Stimulated activated CD4-positive, alpha-beta T cell treated with anti-CD3 and anti-CD28 coated beads, Interleukin-15, amount 100 ng/mL, for 24 hours (primary cell): Measurements from ENCODE around the gene C18orf63.
"Not testable (repeated sequence)": the region's sequence is repeated elsewhere in the genome, so short reads cannot be mapped to it uniquely, and the experiment has no call there.

Experiments
- DNase-seq: peaks from one replicate; pipeline ENCODE4 v3.0.0-alpha.2; 2020

The C18orf63 gene

GRCh38 chr18:74315464-74316256 is at the start of gene C18orf63:
Gene C18orf63, plus strand, starts transcription at chr18:74315839. Its CDS starts 2,027 bp downstream, at chr18:74317866.
- DNase-seq, result no peak

GRCh38 chr18:74266161-74266560 is 49.5 kb upstream of the C18orf63 start:
- no peak for DNase-seq

GRCh38 chr18:74268175-74268574 is 47.5 kb upstream of the C18orf63 start:
- DNase-seq, result no peak

- no peak for DNase-seq
These were observed 46.6 kb upstream of the C18orf63 start for GRCh38 chr18:74268933-74269620.

- DNase-seq, result no peak
These were observed 44.0 kb upstream of the C18orf63 start for GRCh38 chr18:74271635-74272034.

- no peak for DNase-seq
These were observed 42.2 kb upstream of the C18orf63 start for GRCh38 chr18:74273394-74273793.

- DNase-seq, result no peak
These were observed 40.9 kb upstream of the C18orf63 start for GRCh38 chr18:74274700-74275099.

- no peak for DNase-seq
These were observed 39.9 kb upstream of the C18orf63 start for GRCh38 chr18:74275736-74276135.

- DNase-seq, result no peak
These were observed 39.0 kb upstream of the C18orf63 start for GRCh38 chr18:74276609-74277008.

- DNase-seq, result no peak
These were observed 38.3 kb upstream of the C18orf63 start for GRCh38 chr18:74277296-74277695.

- no peak for DNase-seq
These were observed 37.6 kb upstream of the C18orf63 start for GRCh38 chr18:74278058-74278457.

GRCh38 chr18:74278983-74279382 is 36.7 kb upstream of the C18orf63 start:
- DNase-seq, result no peak

GRCh38 chr18:74281011-74281979 is 34.3 kb upstream of the C18orf63 start:
- DNase-seq, result no peak

GRCh38 chr18:74281980-74282754 is 33.5 kb upstream of the C18orf63 start:
- no peak for DNase-seq

- DNase-seq, result no peak
These were observed 32.7 kb upstream of the C18orf63 start for GRCh38 chr18:74282755-74283554.

GRCh38 chr18:74283646-74284045 is 32.0 kb upstream of the C18orf63 start:
- no peak for DNase-seq

- DNase-seq, result no peak
These were observed 31.3 kb upstream of the C18orf63 start for GRCh38 chr18:74284191-74284979.

GRCh38 chr18:74284980-74285355 is 30.7 kb upstream of the C18orf63 start:
- no peak for DNase-seq

- DNase-seq, result not testable (repeated sequence)
These were observed 30.1 kb upstream of the C18orf63 start for GRCh38 chr18:74285583-74285982.

- no peak for DNase-seq
These were observed 29.4 kb upstream of the C18orf63 start for GRCh38 chr18:74286106-74286855.
